GM23338 (cell line): ENCODE results near the gene NNMT. TPM values are rescaled to one million over a fixed set of nuclear protein-coding genes. Genes with fewer than 3 reads are reported as not detected.

ENCODE experiments used
- ATAC-seq: fragments of 200-7000 bp; cut with Tn5 transposase; 3 replicates; pipeline ENCODE4 v1.9.1; 2020
- DNase-seq: peaks from one replicate; pipeline ENCODE4 v3.0.0-alpha.2; 2015; ENCODE audit warnings: low spot score
- H2AFZ ChIP-seq: fragments of 200-600 bp; sonication (generic); 2 replicates; pipeline ENCODE4 v1.8.0; 2016; ENCODE audit warnings: antibody characterized with exemption, mild to moderate bottlenecking, moderate library complexity
- H3F3A ChIP-seq: fragments of 200-600 bp; sonication (generic); replicated peaks from 2 replicates; pipeline ENCODE4 v1.8.0; 2017; ENCODE audit warnings: antibody characterized with exemption, mixed run types, low read depth
- H3K27ac ChIP-seq: fragments of 200-600 bp; sonication (generic); 2 replicates; pipeline ENCODE4 v1.6.1; 2016; ENCODE audit warnings: low read depth
- H3K27me3 ChIP-seq: fragments of 200-600 bp; sonication (generic); 2 replicates; pipeline ENCODE4 v1.8.0; 2016; ENCODE audit warnings: mild to moderate bottlenecking, mixed run types, moderate library complexity; ENCODE audit not compliant: insufficient read depth
- H3K36me3 ChIP-seq: fragments of 200-600 bp; sonication (generic); 2 replicates; pipeline ENCODE4 v1.8.0; 2016; ENCODE audit warnings: mild to moderate bottlenecking; ENCODE audit not compliant: insufficient read depth
- H3K4me1 ChIP-seq: fragments of 200-600 bp; sonication (generic); 2 replicates; pipeline ENCODE4 v1.8.0; 2016; ENCODE audit warnings: mild to moderate bottlenecking, moderate library complexity; ENCODE audit not compliant: insufficient read depth
- H3K4me2 ChIP-seq: fragments of 200-600 bp; sonication (generic); 2 replicates; pipeline ENCODE4 v1.7.1; 2017; ENCODE audit warnings: mixed run types
- H3K4me3 ChIP-seq: fragments of 200-600 bp; sonication (generic); 2 replicates; pipeline ENCODE4 v1.6.1; 2016; ENCODE audit warnings: mixed run types
- H3K79me2 ChIP-seq: fragments of 200-600 bp; sonication (generic); replicated peaks from 2 replicates; pipeline ENCODE4 v1.8.0; 2017; ENCODE audit warnings: mild to moderate bottlenecking; ENCODE audit not compliant: insufficient read depth
- H3K9me2 ChIP-seq: fragments of 200-600 bp; sonication (generic); 2 replicates; pipeline ENCODE4 v1.8.0; 2017; ENCODE audit not compliant: insufficient read depth
- H4K20me1 ChIP-seq: fragments of 200-600 bp; sonication (generic); replicated peaks from 2 replicates; pipeline ENCODE4 v1.8.0; 2017; ENCODE audit warnings: mild to moderate bottlenecking; ENCODE audit not compliant: insufficient read depth
- H3K27ac Mint-ChIP-seq: 2 replicates; pipeline ENCODE4 v1.8.0; 2020; ENCODE audit warnings: inconsistent platforms, mild to moderate bottlenecking, moderate library complexity, mixed read lengths
- H3K27me3 Mint-ChIP-seq: 3 replicates; pipeline ENCODE4 v1.8.0; 2022; ENCODE audit warnings: low read depth, mild to moderate bottlenecking, moderate library complexity, mixed read lengths, inconsistent platforms; ENCODE audit not compliant: insufficient read depth, poor library complexity
- H3K36me3 Mint-ChIP-seq: 3 replicates; pipeline ENCODE4 v1.8.0; 2021; ENCODE audit warnings: low read depth, mild to moderate bottlenecking, inconsistent platforms, moderate library complexity, mixed read lengths
- H3K4me1 Mint-ChIP-seq: 3 replicates; pipeline ENCODE4 v1.8.0; 2020; ENCODE audit warnings: mild to moderate bottlenecking, inconsistent platforms, mixed read lengths
- H3K4me3 Mint-ChIP-seq: 3 replicates; pipeline ENCODE4 v1.8.0; 2021; ENCODE audit warnings: moderate library complexity, mild to moderate bottlenecking, inconsistent platforms, mixed read lengths
- H3K9me3 Mint-ChIP-seq: 3 replicates; pipeline ENCODE4 v1.8.0; 2020; ENCODE audit warnings: moderate library complexity, mild to moderate bottlenecking, inconsistent platforms, mixed read lengths
- CREB1 ChIP-seq: fragments of 250-450 bp; sonication (Bioruptor Pico); IDR thresholded peaks from 2 replicates; pipeline ENCODE4 v1.5.0; 2020; ENCODE audit warnings: low read depth, mild to moderate bottlenecking, moderate library complexity
- EZH2 ChIP-seq: fragments of 200-600 bp; sonication (generic); IDR thresholded peaks from one replicate; pipeline ENCODE4 v1.8.0; 2017; ENCODE audit warnings: antibody characterized with exemption, mild to moderate bottlenecking, low read depth; ENCODE audit not compliant: unreplicated experiment
- EZH2phosphoT487 ChIP-seq: fragments of 200-600 bp; sonication (generic); IDR thresholded peaks from one replicate; pipeline ENCODE4 v1.8.1; 2018; ENCODE audit warnings: antibody characterized with exemption; ENCODE audit not compliant: unreplicated experiment
- JUNB ChIP-seq: IDR thresholded peaks from one replicate; pipeline ENCODE4 v1.6.1; 2016; ENCODE audit warnings: antibody characterized with exemption; ENCODE audit not compliant: unreplicated experiment
- NANOG ChIP-seq: IDR thresholded peaks from 2 replicates; pipeline ENCODE4 v1.6.1; 2016; ENCODE audit warnings: antibody characterized with exemption, borderline replicate concordance
- POLR2AphosphoS5 ChIP-seq: IDR thresholded peaks from 2 replicates; pipeline ENCODE4 v1.6.1; 2016; ENCODE audit warnings: antibody characterized with exemption, low read depth
- STAT1 ChIP-seq: IDR thresholded peaks from one replicate; pipeline ENCODE4 v1.6.1; 2016; ENCODE audit warnings: antibody characterized with exemption; ENCODE audit not compliant: unreplicated experiment
- ZNF114 ChIP-seq: fragments of 250-450 bp; sonication (Bioruptor Pico); IDR thresholded peaks from 2 replicates; pipeline ENCODE4 v1.5.0; 2020; ENCODE audit warnings: mild to moderate bottlenecking, moderate library complexity
- ZNF331 ChIP-seq: fragments of 250-450 bp; sonication (Bioruptor Pico); IDR thresholded peaks from 2 replicates; pipeline ENCODE4 v1.5.0; 2020; ENCODE audit warnings: low read depth, mild to moderate bottlenecking, moderate library complexity
- polyA plus RNA-seq: library from polyadenylated mRNA; unstranded; fragments of >200 nt; fragmentation: Nextera tagmentation; extraction: Ambion mirVana; gene quantifications from 2 replicates; pipeline ENCODE4 v1.2.1, GENCODE V29; 2016
- total RNA-seq: library from RNA; depleted of rRNA; stranded (reverse); fragments of >200 nt; shearing (Covaris generic); gene quantifications from 2 replicates; pipeline ENCODE4 v1.2.3, GENCODE V29; 2014
- TF ChIP-seq, protein P1 (sequence below): IDR thresholded peaks from 2 replicates; pipeline ENCODE4 v1.6.1; 2016; ENCODE audit warnings: antibody characterized with exemption
- TF ChIP-seq, protein P2 (sequence below), 2 experiments: fragments of 200-600 bp in 1 of 2; sonication (generic) in 1 of 2; conservative IDR thresholded peaks; 2 replicates each; pipeline versions ENCODE4 v1.5.1 to v1.6.1; 2016 to 2017; ENCODE audit warnings: antibody characterized with exemption in 2 of 2, low read depth in 2 of 2, mild to moderate bottlenecking in 2 of 2, moderate library complexity in 1 of 2
- TF ChIP-seq, protein P3 (sequence below): fragments of 250-450 bp; sonication (Bioruptor Pico); IDR thresholded peaks from 2 replicates; pipeline ENCODE4 v1.5.0; 2020; ENCODE audit warnings: mild to moderate bottlenecking, moderate library complexity
- TF ChIP-seq, protein P4 (sequence below): IDR thresholded peaks from one replicate; pipeline ENCODE4 v1.6.1; 2018; ENCODE audit warnings: antibody characterized with exemption; ENCODE audit not compliant: unreplicated experiment

NNMT gene
- total and polyA plus RNA-seq, 2 experiments from 2014 or later, result 0.40 TPM; not detected in 1

DNA sequence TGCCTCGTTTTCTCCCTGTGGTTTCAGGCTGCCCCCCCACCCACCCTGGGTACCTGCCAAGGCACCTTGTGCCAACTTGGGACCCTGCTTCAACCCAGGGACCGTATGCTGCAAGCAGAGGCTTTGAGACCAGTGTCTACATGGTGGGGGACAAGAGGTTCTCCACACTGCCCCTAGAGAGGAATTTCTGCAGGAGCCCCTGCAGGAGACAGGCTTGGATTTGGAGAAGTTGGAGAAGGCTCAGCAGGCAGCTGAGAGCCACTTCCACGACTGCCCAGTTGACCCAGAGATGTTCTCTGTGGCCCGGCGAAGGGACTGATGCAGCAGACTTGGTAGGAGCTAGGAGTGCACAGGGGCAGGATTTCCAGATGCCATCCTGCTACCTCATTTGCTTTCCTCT is 20.1 kb upstream of the NNMT start:
- H3K27me3 Mint-ChIP-seq, result peaks cover 3% of the 10 kb centered on the region
- H3K9me3 Mint-ChIP-seq, result no peaks in the 10 kb centered on the region
- H3K4me2 ChIP-seq, result no peak overlapping the region
- no peaks in the 10 kb centered on the region; the same call in 2 of the 3 replicates for H3K36me3 Mint-ChIP-seq
- TF ChIP-seq NANOG (no peak), STAT1 (no peak), CREB1 (CRISPR knock-in tag) (no peak), EZH2 (no peak), EZH2phosphoT487 (no peak), ZNF331 (CRISPR knock-in tag) (no peak), POLR2AphosphoS5 (no peak), ZNF114 (CRISPR knock-in tag) (no peak), JUNB (no peak)
- TF ChIP-seq, protein P1, sequence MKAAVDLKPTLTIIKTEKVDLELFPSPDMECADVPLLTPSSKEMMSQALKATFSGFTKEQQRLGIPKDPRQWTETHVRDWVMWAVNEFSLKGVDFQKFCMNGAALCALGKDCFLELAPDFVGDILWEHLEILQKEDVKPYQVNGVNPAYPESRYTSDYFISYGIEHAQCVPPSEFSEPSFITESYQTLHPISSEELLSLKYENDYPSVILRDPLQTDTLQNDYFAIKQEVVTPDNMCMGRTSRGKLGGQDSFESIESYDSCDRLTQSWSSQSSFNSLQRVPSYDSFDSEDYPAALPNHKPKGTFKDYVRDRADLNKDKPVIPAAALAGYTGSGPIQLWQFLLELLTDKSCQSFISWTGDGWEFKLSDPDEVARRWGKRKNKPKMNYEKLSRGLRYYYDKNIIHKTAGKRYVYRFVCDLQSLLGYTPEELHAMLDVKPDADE, result no peak
- TF ChIP-seq, protein P2, sequence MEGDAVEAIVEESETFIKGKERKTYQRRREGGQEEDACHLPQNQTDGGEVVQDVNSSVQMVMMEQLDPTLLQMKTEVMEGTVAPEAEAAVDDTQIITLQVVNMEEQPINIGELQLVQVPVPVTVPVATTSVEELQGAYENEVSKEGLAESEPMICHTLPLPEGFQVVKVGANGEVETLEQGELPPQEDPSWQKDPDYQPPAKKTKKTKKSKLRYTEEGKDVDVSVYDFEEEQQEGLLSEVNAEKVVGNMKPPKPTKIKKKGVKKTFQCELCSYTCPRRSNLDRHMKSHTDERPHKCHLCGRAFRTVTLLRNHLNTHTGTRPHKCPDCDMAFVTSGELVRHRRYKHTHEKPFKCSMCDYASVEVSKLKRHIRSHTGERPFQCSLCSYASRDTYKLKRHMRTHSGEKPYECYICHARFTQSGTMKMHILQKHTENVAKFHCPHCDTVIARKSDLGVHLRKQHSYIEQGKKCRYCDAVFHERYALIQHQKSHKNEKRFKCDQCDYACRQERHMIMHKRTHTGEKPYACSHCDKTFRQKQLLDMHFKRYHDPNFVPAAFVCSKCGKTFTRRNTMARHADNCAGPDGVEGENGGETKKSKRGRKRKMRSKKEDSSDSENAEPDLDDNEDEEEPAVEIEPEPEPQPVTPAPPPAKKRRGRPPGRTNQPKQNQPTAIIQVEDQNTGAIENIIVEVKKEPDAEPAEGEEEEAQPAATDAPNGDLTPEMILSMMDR (conservative IDR thresholded peaks at IDR 0.05; ENCODE audit: low read depth in 2 of 2), result no peak
- TF ChIP-seq, protein P3, sequence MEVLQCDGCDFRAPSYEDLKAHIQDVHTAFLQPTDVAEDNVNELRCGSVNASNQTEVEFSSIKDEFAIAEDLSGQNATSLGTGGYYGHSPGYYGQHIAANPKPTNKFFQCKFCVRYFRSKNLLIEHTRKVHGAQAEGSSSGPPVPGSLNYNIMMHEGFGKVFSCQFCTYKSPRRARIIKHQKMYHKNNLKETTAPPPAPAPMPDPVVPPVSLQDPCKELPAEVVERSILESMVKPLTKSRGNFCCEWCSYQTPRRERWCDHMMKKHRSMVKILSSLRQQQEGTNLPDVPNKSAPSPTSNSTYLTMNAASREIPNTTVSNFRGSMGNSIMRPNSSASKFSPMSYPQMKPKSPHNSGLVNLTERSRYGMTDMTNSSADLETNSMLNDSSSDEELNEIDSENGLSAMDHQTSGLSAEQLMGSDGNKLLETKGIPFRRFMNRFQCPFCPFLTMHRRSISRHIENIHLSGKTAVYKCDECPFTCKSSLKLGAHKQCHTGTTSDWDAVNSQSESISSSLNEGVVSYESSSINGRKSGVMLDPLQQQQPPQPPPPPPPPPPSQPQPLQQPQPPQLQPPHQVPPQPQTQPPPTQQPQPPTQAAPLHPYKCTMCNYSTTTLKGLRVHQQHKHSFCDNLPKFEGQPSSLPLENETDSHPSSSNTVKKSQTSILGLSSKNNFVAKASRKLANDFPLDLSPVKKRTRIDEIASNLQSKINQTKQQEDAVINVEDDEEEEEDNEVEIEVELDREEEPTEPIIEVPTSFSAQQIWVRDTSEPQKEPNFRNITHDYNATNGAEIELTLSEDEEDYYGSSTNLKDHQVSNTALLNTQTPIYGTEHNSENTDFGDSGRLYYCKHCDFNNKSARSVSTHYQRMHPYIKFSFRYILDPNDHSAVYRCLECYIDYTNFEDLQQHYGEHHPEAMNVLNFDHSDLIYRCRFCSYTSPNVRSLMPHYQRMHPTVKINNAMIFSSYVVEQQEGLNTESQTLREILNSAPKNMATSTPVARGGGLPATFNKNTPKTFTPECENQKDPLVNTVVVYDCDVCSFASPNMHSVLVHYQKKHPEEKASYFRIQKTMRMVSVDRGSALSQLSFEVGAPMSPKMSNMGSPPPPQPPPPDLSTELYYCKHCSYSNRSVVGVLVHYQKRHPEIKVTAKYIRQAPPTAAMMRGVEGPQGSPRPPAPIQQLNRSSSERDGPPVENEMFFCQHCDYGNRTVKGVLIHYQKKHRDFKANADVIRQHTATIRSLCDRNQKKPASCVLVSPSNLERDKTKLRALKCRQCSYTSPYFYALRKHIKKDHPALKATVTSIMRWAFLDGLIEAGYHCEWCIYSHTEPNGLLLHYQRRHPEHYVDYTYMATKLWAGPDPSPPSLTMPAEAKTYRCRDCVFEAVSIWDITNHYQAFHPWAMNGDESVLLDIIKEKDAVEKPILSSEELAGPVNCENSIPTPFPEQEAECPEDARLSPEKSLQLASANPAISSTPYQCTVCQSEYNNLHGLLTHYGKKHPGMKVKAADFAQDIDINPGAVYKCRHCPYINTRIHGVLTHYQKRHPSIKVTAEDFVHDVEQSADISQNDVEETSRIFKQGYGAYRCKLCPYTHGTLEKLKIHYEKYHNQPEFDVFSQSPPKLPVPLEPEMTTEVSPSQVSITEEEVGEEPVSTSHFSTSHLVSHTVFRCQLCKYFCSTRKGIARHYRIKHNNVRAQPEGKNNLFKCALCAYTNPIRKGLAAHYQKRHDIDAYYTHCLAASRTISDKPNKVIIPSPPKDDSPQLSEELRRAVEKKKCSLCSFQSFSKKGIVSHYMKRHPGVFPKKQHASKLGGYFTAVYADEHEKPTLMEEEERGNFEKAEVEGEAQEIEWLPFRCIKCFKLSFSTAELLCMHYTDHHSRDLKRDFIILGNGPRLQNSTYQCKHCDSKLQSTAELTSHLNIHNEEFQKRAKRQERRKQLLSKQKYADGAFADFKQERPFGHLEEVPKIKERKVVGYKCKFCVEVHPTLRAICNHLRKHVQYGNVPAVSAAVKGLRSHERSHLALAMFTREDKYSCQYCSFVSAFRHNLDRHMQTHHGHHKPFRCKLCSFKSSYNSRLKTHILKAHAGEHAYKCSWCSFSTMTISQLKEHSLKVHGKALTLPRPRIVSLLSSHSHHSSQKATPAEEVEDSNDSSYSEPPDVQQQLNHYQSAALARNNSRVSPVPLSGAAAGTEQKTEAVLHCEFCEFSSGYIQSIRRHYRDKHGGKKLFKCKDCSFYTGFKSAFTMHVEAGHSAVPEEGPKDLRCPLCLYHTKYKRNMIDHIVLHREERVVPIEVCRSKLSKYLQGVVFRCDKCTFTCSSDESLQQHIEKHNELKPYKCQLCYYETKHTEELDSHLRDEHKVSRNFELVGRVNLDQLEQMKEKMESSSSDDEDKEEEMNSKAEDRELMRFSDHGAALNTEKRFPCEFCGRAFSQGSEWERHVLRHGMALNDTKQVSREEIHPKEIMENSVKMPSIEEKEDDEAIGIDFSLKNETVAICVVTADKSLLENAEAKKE (CRISPR knock-in tag), result no peak
- TF ChIP-seq, protein P4, sequence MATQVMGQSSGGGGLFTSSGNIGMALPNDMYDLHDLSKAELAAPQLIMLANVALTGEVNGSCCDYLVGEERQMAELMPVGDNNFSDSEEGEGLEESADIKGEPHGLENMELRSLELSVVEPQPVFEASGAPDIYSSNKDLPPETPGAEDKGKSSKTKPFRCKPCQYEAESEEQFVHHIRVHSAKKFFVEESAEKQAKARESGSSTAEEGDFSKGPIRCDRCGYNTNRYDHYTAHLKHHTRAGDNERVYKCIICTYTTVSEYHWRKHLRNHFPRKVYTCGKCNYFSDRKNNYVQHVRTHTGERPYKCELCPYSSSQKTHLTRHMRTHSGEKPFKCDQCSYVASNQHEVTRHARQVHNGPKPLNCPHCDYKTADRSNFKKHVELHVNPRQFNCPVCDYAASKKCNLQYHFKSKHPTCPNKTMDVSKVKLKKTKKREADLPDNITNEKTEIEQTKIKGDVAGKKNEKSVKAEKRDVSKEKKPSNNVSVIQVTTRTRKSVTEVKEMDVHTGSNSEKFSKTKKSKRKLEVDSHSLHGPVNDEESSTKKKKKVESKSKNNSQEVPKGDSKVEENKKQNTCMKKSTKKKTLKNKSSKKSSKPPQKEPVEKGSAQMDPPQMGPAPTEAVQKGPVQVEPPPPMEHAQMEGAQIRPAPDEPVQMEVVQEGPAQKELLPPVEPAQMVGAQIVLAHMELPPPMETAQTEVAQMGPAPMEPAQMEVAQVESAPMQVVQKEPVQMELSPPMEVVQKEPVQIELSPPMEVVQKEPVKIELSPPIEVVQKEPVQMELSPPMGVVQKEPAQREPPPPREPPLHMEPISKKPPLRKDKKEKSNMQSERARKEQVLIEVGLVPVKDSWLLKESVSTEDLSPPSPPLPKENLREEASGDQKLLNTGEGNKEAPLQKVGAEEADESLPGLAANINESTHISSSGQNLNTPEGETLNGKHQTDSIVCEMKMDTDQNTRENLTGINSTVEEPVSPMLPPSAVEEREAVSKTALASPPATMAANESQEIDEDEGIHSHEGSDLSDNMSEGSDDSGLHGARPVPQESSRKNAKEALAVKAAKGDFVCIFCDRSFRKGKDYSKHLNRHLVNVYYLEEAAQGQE, result no peak
- no peak for ATAC-seq
- DNase-seq, result no peak
- H3K4me3 ChIP-seq, result no peak overlapping the region
- H3F3A ChIP-seq, result no peaks in the 10 kb centered on the region
- no peaks in the 10 kb centered on the region for H3K27me3 ChIP-seq
- H3K4me1 Mint-ChIP-seq, result no peaks in the 10 kb centered on the region; the same call in 2 of the 3 replicates
- no peaks in the 10 kb centered on the region for H3K4me1 ChIP-seq
- no peak overlapping the region for H2AFZ ChIP-seq
- H3K9me2 ChIP-seq, result peaks cover 4% of the 10 kb centered on the region; the same call in 1 of the 2 replicates
- H3K36me3 ChIP-seq, result no peaks in the 10 kb centered on the region
- no peaks in the 10 kb centered on the region for H4K20me1 ChIP-seq
- H3K27ac Mint-ChIP-seq, result no peak overlapping the region
- H3K79me2 ChIP-seq, result no peaks in the 10 kb centered on the region
- no peak overlapping the region for H3K4me3 Mint-ChIP-seq
- no peak overlapping the region for H3K27ac ChIP-seq
